ENCODE data around the gene SAMSN1.

SAMSN1 gene

DNA sequence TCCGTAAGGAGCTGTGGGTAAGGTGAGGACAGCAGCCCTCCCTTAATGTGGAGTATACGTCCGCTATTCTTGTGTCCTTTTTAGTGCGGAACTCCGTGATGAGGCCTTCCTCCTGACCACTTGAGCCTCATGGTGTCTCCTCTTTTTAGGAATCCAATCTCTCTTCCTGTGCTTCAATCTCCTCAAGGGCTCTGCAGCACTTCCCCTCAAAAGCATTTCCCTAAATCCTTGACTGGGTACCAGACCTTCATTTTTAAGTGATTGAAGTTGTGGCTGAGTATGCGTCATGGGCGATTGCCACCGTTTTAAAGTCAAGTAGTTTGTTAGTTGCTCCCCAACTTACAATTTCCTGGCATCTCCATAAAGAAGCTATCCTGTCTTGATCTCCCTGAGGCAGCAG lies 62.8 kb downstream of the SAMSN1 start:
- DNase-seq: no peak

DNA sequence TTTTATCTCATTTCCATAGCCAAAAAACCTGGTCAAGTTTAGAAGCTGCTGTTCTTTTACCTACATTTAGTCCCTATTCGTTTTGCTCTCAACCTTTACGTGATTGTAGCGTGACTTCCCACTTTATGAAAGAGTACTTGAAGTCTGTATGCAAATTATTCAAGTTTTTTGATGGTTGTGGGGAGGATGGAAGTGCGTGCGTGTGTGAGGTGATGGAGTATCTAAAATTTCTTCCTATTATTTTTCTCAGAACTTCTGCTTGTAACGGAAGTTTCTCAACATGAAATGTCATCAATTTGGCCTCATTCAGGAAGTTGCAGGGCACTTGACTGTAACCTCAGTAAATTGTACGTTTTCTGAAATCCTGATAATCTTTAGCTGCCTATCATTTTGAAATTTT lies 64.0 kb downstream of the SAMSN1 start:
- no peak for DNase-seq

DNA sequence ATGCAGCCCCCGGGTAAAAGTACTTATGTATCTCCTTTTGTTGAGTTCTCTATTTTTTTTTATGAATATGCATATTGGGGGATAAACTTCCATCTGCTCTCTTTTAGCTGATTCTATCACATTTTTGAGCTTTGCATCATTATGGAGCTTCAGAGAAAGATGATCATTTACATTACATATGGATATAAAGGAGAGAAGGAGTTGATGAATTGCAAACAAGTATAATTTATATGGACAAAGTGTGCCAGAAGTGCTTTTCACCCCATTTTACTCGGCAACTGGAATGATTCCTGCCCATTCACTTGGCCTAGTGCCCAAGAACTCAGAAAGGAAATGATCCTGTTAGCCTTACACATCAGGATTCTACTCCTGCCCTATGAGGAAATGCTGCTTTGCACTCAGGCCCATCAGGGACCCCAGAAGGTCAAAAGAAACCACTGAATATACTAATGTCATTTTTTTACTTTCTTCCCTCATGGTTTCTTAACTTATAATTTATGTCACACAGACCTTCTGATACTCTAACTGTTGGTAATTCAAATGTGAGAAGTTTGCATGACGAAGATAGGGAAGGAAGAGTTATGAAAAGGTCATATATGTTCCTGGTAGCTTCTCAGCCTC lies 65.6 kb downstream of the SAMSN1 start:
- DNase-seq: no peak

DNA sequence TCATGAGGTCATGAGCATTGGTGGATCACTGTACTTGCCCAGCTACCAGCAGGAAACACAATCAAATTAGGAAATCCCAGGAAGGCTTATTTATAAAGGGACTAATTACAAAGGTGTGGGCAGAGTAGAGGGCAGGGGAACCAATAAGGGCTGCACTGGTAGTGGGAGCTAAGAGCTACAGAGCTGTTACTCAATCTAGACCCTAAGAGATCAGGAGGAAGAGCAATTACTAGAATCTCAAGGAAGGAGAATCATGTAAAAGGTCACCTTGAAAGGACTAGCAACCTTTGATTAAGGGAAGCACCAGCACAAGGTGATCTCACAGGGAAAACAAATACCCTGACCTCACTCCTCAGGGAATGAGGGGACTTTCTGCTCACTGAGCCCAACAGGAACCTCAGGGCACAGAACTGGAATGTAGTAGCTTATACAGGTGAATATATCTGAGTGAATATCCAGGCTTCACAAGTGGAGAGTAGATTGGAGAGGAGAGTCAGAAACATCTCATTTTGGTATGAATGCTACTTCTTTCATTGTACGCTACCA lies 66.8 kb downstream of the SAMSN1 start:
- DNase-seq: no peak

GRCh38 chr21:14477841-14478240 lies 68.3 kb downstream of the SAMSN1 start:
- DNase-seq: no peak

- DNase-seq: no peak
Observed at GRCh38 chr21:14477133-14477532, 69.0 kb downstream of the SAMSN1 start.

DNA sequence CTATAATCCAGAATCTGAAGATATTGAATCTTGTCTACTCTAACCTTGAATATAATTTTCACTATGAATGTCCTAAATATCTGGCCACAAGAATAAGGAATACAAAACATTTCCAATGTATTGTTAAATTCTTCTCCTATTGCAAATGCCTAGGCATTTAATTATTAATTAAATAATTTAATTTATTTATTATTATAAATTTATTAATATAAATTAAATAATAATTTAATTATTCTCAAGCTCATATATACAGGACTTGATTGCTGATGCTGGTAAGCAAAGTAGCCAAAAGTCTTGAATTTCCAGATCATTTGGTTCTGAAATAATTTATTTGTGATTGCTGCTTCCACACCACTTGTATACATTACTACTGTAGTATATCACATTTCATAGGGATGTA lies 71.1 kb downstream of the SAMSN1 start:
- no peak for DNase-seq

- no peak for DNase-seq
Observed at GRCh38 chr21:14469641-14470040, 76.5 kb downstream of the SAMSN1 start.

- DNase-seq: no peak
Observed at GRCh38 chr21:14466715-14467114, 79.4 kb downstream of the SAMSN1 start.

GRCh38 chr21:14457762-14458161 lies 88.4 kb downstream of the SAMSN1 start:
- no peak for DNase-seq

- no peak for DNase-seq
Observed at GRCh38 chr21:14456911-14457310, 89.2 kb downstream of the SAMSN1 start.

- no peak for DNase-seq
Observed at GRCh38 chr21:14454016-14455009, 91.8 kb downstream of the SAMSN1 start.

DNA sequence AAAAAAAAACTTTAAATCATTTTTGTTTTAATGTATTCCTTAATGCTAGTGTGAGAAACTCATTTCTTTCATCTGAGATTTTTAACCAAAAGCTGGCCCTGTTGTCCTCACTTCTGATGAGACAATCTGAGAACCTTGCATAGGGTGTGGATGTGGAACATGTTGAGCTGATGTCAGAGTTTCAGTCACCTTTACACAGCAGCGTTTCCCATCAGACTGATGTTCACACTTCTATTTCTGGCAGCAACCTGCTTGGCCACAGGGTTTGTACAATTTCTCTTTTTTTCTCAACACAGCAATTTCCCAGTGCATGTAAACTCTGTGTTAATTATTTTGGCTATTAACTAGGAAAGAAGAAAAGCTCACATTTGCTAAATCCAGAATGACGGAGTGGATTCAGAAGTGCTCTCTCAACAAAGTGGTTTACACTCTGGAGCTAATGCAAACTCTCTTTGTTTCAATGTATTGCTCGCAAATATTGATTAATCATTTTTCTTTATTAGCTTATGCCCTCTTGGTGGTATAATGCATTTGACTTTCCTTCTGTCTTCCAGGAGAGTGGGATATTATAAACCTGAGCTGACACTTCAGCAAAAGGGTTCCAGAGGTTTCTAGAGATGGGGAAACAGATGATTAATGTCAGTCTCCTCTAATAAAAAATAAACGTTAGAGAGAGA lies 92.6 kb downstream of the SAMSN1 start:
- DNase-seq: no peak

DNA sequence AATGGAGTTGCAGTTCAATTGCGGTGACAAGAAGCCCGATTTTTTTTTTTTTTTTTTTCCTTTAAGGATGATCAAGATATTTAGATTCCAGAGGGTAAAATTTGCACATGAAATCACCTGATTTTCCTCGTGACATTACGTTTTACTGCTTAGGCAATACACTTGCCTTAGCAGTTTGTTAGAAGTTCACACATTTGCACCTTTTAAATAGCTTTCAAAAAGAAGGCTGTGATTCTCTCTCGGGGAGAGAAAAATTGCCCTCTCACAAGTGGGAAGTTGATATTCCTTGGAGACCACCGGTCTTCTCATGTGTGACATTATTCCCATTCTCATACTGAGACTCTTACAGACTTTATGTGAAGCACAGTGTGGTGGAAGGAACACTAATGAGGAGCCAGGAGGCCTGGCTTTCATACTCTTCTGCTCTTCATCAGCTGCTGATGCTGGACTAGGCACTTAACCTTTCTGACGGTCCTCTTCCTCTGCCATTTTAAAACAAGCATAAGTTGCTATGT lies 93.3 kb downstream of the SAMSN1 start:
- no peak for DNase-seq

DNA sequence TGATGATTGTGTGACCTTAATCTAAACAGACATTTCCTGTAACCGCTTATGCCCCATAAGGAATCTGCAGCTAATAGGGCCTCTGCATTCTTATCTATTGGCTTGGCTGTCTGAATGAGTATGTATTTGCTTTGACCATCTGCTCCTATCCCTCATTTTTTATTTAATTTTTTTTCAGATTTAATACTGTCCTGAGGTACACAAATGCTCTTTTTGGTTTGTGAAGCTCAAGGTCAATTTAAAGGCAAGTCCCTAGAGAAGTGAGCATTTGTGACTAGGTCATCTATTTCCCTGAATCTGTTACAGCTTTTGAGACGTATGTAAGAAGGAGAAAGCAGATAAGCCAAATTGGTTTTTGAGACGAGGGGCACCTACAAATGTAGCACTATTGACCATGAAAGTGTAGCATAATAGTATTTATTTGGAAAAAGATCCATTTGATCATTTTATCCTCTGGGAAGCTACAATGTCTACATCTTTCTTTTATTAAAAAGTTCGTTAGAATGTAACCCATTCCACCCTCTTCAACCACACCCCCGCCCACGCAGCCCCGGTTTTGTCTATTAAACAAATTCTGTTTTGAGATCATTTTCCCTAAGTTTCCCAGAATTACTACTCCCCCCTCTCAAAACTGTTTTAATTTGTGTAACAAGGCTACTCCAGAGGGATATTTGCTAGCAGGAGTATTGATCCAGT lies 93.9 kb downstream of the SAMSN1 start:
- no peak for DNase-seq

GRCh38 chr21:14451546-14451945 lies 94.6 kb downstream of the SAMSN1 start:
- no peak for DNase-seq

- DNase-seq: no peak
Observed at GRCh38 chr21:14448784-14449183, 97.3 kb downstream of the SAMSN1 start.

DNA sequence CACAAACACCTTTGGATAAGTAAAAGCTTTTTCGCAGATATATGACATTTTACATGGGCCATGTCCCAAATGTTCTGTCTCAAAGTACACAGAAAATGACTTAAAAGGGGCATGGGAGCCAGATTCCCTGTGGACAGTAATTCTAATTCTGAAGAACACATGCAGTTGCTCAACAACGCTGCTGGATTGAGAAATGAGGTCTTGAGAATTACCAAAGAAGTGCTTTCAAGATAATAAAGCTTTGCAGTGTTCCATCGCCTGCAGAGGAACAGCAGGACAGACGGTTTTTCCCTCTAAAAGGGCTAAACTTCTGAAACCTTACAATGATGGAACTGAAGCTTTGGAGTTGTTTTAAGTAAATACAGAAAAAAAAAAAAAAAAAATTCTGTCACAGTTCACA lies 107.9 kb downstream of the SAMSN1 start:
- DNase-seq: no peak

GRCh38 chr21:14435423-14435822 lies 110.7 kb downstream of the SAMSN1 start:
- no peak for DNase-seq
